KMS-11 (cell line): ENCODE measurements around the gene CD28.

ENCODE experiments used
- H2AFZ ChIP-seq: fragments of 200-600 bp; sonication (generic); 2 replicates; pipeline ENCODE4 v1.6.1; 2016; ENCODE audit warnings: antibody characterized with exemption, mixed run types, low read depth
- H3K27ac ChIP-seq: fragments of 200-600 bp; sonication (generic); 2 replicates; pipeline ENCODE4 v1.6.1; 2016; ENCODE audit warnings: mild to moderate bottlenecking, mixed run types
- H3K27me3 ChIP-seq: fragments of 200-600 bp; sonication (generic); 2 replicates; pipeline ENCODE4 v1.6.1; 2017; ENCODE audit warnings: mild to moderate bottlenecking, low read depth, mixed run types, moderate library complexity; ENCODE audit not compliant: insufficient read depth
- H3K36me3 ChIP-seq: fragments of 200-600 bp; sonication (generic); 2 replicates; pipeline ENCODE4 v1.6.1; 2017; ENCODE audit warnings: mild to moderate bottlenecking, mixed run types; ENCODE audit not compliant: insufficient read depth
- H3K4me1 ChIP-seq: fragments of 200-600 bp; sonication (generic); 2 replicates; pipeline ENCODE4 v1.6.1; 2016; ENCODE audit warnings: mild to moderate bottlenecking, low read depth, mixed run types; ENCODE audit not compliant: poor library complexity, severe bottlenecking
- H3K4me2 ChIP-seq: fragments of 200-600 bp; sonication (generic); 2 replicates; pipeline ENCODE4 v1.7.0; 2016; ENCODE audit warnings: mild to moderate bottlenecking, mixed run types
- H3K4me3 ChIP-seq: fragments of 200-600 bp; sonication (generic); IDR thresholded peaks from 2 replicates; pipeline ENCODE4 v1.6.1; 2017; ENCODE audit warnings: low read depth, low read length, mixed read lengths; ENCODE audit not compliant: insufficient read depth
- H3K79me2 ChIP-seq: fragments of 200-600 bp; sonication (generic); 2 replicates; pipeline ENCODE4 v1.6.1; 2016; ENCODE audit warnings: low read depth, mixed run types; ENCODE audit not compliant: insufficient read depth
- H3K9ac ChIP-seq: fragments of 200-600 bp; sonication (generic); 2 replicates; pipeline ENCODE4 v1.6.1; 2016; ENCODE audit warnings: mild to moderate bottlenecking, mixed run types
- H4K20me1 ChIP-seq: fragments of 200-600 bp; sonication (generic); 2 replicates; pipeline ENCODE4 v1.6.1; 2016; ENCODE audit warnings: mild to moderate bottlenecking, mixed run types; ENCODE audit not compliant: insufficient read depth
- TF ChIP-seq, protein P1 (sequence below): fragments of 200-600 bp; sonication (generic); conservative IDR thresholded peaks from 2 replicates; pipeline ENCODE4 v1.6.1; 2017; ENCODE audit warnings: low read depth, mild to moderate bottlenecking, antibody characterized with exemption, low read length, moderate library complexity, mixed read lengths

Gene CD28

DNA sequence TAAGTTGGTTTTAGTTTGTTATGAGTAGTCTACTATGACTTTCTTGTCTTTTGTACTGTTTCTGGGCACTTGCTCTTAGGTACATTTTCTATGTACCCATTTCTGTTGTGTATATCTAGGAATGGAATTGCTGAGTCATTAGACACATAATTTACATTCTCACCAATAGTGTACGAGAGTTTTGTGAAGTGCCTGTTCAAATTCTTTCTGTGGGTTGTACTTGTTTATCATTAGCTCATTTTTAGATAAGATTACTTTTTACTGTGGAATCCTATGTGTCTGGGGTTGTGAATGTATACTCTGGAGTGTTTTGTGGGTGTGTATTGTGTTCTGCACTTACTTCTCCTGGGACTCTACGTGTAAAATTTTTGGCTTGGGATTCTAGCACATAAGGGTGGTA lies 36.6 kb upstream of the CD28 start:
- Histone ChIP-seq H3K36me3 (no peaks in the 10 kb centered on the region), H3K4me1 (peaks cover 60% of the 10 kb centered on the region), H3K4me2 (no peak overlapping the region), H2AFZ (no peak overlapping the region), H3K27me3 (no peaks in the 10 kb centered on the region), H3K4me3 (no peak overlapping the region), H3K27ac (no peak overlapping the region), H3K79me2 (no peaks in the 10 kb centered on the region), H4K20me1 (no peaks in the 10 kb centered on the region), H3K9ac (no peak overlapping the region)
- TF ChIP-seq, protein P1, sequence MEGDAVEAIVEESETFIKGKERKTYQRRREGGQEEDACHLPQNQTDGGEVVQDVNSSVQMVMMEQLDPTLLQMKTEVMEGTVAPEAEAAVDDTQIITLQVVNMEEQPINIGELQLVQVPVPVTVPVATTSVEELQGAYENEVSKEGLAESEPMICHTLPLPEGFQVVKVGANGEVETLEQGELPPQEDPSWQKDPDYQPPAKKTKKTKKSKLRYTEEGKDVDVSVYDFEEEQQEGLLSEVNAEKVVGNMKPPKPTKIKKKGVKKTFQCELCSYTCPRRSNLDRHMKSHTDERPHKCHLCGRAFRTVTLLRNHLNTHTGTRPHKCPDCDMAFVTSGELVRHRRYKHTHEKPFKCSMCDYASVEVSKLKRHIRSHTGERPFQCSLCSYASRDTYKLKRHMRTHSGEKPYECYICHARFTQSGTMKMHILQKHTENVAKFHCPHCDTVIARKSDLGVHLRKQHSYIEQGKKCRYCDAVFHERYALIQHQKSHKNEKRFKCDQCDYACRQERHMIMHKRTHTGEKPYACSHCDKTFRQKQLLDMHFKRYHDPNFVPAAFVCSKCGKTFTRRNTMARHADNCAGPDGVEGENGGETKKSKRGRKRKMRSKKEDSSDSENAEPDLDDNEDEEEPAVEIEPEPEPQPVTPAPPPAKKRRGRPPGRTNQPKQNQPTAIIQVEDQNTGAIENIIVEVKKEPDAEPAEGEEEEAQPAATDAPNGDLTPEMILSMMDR: no peak

DNA sequence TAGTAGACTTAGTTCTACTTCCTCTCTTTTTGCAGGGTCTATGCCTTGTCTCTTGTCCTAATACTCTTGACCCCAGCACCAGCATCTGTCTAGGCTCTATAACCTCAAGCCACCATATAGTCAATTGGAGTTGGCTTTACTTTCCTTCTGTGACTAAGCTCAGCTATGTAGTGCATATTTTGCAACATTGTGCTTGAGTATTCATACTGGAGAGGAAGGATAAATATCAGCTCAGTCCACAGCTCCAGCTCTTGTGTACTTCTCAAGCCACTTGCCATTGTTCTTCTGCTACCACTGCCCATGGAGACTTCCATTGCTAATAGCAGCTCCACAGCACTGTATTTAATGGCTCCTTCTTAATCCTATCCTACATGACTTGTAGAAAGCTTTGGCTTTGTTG lies 35.5 kb upstream of the CD28 start:
- Histone ChIP-seq H3K4me1 (peaks cover 69% of the 10 kb centered on the region), H3K9ac (no peak overlapping the region), H3K4me2 (no peak overlapping the region), H3K27me3 (no peaks in the 10 kb centered on the region), H3K4me3 (no peak overlapping the region), H3K27ac (no peak overlapping the region), H3K79me2 (no peaks in the 10 kb centered on the region), H2AFZ (no peak overlapping the region), H4K20me1 (no peaks in the 10 kb centered on the region), H3K36me3 (no peaks in the 10 kb centered on the region)
- TF ChIP-seq, protein P1: no peak

DNA sequence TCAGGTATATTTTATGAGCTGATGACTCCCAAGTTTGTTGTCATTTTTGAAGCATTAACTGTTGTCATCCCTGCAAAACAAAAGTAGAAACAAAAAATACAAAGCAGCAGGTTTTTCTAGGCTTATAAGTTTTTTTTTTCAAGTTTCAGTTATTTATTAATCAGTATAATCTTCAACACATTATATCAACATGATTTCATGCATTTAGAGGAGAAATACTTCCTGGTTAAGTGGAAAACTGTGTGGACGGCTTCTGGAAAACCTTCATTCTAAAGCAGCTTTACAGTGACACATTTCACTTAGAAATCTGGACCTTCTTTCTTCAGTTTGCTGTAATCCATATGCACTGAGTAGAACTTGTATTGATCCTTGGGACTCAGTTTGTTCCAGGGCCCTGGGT lies 34.6 kb upstream of the CD28 start:
- H3K4me2 ChIP-seq: no peak overlapping the region
- H3K27me3 ChIP-seq: no peaks in the 10 kb centered on the region
- no peak overlapping the region; the same call in 1 of the 2 replicates for H2AFZ ChIP-seq
- H4K20me1 ChIP-seq: no peaks in the 10 kb centered on the region
- H3K79me2 ChIP-seq: no peaks in the 10 kb centered on the region
- H3K4me3 ChIP-seq: no peak overlapping the region
- H3K36me3 ChIP-seq: no peaks in the 10 kb centered on the region
- H3K27ac ChIP-seq: no peak overlapping the region
- peaks cover 77% of the 10 kb centered on the region for H3K4me1 ChIP-seq
- TF ChIP-seq, protein P1: no peak
- no peak overlapping the region for H3K9ac ChIP-seq

DNA sequence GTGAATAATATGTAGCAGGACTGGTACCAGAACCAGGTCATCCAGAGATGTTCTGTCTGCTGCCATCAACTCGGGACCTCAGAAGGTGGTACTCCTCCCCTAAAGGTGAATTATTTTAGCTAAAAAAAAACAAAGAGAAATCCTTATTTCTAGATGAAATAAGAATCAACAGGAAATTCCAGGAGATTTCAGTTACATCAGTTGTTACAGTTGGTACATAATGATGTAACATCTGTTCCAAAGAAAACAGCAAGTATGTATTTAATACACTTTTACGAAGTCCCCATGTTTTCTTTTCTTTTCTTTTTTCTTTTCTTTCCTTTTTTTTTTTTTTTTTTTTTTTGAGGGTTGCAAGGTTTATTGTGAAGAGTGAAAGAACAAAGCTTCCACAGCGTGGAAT lies 33.6 kb upstream of the CD28 start:
- Histone ChIP-seq H4K20me1 (no peaks in the 10 kb centered on the region), H3K79me2 (no peaks in the 10 kb centered on the region), H3K4me1 (peaks cover 72% of the 10 kb centered on the region), H3K4me3 (no peak overlapping the region), H2AFZ (no peak overlapping the region), H3K9ac (no peak overlapping the region), H3K36me3 (no peaks in the 10 kb centered on the region), H3K27ac (peak overlapping the region; percentile 95; the same call in 1 of the 2 replicates), H3K27me3 (no peaks in the 10 kb centered on the region), H3K4me2 (no peak overlapping the region)
- TF ChIP-seq, protein P1: no peak

DNA sequence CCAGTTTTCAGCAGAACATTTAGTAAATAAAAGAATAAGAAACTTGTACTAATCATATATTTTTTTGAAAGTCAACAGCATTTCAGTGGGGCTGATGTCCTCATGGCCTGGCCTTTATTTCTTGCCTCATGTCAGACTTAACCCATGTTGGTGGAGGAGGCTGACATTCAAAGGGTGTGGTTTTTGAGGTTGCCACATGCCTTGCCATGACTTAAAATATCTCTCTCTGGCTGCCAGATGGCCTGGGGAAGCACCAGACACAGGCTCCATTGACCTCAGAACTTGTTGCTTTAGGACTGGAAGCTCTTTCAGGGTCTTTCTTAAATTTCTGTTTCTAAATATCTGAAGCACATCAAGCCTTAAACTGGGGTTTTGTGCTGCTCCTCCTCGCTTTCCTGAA lies 32.5 kb upstream of the CD28 start:
- peaks cover 65% of the 10 kb centered on the region for H3K4me1 ChIP-seq
- no peaks in the 10 kb centered on the region for H3K36me3 ChIP-seq
- no peaks in the 10 kb centered on the region for H3K79me2 ChIP-seq
- H2AFZ ChIP-seq: peak overlapping the region; percentile 42
- H3K4me3 ChIP-seq: no peak overlapping the region
- H4K20me1 ChIP-seq: no peaks in the 10 kb centered on the region
- H3K27ac ChIP-seq: peak overlapping the region; percentile 95
- TF ChIP-seq, protein P1: no peak
- H3K27me3 ChIP-seq: no peaks in the 10 kb centered on the region
- peak overlapping the region; percentile 86 for H3K4me2 ChIP-seq
- peak overlapping the region; percentile 64 for H3K9ac ChIP-seq
